HTERT RPE-1 (cell line): Measurements from ENCODE around the gene BHLHE23.

Source experiments
- in situ Hi-C: fragments of 300-500 bp; cut with MboI; formaldehyde crosslinking; loops from 4 replicates; pipeline ENCODE4 v1.14.3; 2020; ENCODE audit warnings: low sequenced_read_pairs

BHLHE23 gene

DNA sequence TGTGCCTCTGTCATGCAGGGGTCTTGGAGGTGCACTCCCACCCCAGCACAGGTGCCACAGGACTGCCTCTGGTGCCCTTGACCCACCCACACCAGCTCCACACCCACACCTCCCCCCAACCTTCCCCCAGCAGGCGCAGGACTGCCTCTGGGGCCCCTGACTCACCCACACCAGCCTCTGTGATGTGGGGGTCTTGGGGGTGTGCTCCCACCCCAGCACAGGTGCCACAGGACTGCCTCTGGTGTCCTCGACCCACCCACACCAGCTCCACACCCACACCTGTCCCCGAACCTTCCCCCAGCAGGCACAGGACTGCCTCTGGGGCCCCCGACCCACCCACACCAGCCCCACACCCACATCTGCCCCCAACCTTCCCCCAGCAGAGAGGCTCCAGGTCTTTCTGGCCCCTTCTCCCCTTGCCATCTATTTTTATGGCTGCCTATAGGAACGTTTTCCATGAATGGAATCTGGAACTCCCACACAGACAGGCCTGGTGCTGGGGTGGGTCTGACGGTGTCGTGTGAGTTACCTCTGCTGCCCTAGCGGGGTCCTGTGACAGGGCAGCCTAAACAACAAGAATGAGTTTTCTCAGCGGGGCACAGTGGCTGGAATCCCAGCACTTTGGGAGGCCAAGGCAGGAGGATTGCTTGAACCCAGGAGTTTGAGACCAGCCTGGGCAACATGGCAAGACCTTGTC, 30.8 kb downstream of the BHLHE23 start:
- in situ Hi-C loops: no loop called here

- in situ Hi-C loops: no loop called here
These were observed 31.5 kb downstream of the BHLHE23 start for GRCh38 chr20:62975251-62975760.

DNA sequence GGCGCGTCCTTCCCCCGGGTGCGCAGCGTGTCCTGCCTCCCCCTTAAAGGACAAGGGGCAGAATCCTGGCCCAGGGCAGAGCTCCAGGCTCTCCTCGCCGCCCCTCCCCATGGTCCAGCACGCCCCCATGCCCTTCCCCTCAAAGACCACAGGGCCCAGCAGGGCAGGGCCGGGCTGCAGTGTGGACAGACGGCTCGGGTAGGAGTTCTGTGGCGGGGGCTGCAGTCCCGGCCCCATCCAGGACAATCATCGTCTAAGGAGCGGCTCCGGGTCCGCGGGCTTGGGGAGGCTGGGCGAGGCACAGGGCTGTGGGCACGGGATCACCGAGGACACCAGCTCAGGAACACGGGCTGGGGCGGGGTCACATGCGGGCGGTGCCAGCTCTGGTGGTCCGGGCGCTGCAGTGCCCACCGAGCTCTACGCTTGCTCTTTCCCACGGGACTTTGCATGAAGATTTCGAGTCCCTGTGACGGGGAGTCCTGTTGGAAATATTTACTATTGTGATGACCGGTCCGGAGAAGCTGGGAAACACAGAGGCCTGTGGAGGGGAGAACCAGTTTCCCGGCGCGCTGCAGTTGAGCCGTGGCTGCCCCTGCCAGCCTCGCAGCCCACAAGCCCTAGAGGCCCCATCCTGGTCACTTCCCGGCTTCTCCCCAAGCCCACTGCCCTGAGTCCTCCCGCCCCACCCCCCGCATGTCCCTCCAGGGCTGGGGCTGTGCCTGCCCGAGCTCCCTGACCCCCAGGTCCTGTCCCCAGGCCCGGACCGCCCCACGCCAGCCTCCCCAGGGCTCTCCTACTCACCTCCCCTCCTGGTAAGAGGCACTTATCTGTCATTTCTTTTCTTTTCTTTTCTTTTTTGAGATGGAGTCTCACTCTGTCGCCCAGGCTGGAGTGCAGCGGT, 33.7 kb downstream of the BHLHE23 start:
- in situ Hi-C loops: no loop called here

- in situ Hi-C loops: no loop called here
These were observed 34.6 kb downstream of the BHLHE23 start for GRCh38 chr20:62971950-62972844.

GRCh38 chr20:62971211-62971949, 35.4 kb downstream of the BHLHE23 start:
- in situ Hi-C loops: no loop called here

DNA sequence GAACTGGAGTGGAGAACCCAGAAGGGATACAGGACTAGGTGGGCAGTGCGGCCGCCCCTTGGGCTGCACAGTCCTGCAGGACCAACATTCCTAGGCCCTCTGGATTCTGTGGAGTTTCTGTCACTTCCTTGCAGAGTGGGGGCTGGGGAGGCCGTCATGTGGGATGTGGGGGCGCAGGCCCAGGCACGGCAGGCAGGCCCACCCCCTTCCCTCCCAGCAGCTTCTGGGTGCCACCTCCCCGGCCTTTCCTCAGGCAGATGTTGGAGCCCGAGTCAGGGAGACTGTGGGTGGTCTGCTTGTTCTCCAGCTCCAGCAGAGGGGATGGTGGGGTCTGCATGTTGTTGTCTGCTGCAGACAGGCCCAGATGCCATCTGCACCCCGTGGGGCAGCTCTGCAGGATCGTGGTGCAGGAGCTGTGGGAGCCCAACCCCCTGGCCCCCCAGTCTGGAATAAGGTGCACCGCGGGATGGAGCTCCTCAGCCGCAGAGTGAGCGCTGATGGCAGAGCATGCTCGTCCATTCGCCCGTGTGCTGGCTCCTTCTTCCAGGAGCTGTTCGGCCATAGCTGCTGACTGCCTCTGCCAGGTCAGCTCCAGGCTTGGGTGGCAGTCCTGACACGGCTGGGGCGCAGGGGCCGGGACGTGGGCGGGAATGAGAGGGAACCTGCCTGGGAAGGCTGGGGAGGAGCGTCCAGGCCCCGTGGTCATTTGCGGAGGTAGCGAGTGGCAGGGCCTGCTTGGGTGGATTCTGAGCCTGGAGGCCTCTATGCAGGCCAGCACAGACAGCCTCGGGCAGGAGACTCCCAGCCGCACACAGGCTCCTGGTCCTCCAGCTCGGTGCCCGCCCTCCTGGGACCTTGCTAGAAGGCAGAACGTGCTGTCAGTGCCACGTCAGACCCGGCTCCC, 36.2 kb downstream of the BHLHE23 start:
- in situ Hi-C loops: no loop called here

DNA sequence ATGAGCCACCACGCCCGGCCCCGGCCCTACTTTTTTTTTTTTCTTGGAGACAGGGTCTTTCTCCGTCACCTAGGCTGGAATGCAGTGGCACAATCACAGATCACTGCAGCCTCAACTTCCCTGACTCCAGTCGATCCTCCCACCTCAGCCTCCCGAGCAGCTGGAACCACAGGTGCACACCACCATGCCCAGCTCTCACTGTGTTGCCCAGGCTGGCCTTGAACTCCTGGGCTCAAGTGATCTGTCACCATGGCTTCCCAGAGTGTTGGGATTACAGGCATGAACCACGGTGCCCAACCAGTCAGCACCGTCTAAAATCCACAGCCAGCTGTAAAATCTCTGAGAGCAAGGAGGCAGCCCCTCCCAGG, 36.8 kb downstream of the BHLHE23 start:
- in situ Hi-C loops: no loop called here

DNA sequence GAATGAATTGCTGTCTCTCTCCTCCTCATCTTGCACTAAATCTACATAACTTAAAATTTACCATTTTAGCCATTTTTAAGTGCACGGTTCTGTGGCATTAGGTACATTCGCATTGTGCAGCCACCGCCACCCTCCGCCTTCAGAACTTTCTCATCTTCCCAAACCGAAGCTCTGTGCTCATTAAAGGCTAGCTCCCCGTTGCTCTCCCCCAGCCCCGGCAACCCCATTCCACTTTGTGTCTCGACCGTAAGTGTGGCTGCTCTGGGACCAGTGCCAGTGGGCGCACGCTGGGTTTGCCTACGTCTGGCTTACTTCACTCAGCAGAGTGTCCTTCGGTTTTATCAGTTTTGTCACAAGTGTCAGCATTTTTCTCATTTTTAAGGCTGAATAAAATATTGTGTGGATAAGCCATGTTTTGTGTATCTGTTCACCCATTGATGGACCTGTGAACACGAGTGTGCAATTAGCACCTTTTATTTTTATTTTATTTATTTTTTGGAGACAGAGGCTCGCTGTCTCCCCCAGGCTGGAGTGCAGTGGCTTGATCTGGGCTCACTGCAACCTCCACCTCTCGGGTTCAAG, 37.5 kb downstream of the BHLHE23 start:
- in situ Hi-C loops: no loop called here

DNA sequence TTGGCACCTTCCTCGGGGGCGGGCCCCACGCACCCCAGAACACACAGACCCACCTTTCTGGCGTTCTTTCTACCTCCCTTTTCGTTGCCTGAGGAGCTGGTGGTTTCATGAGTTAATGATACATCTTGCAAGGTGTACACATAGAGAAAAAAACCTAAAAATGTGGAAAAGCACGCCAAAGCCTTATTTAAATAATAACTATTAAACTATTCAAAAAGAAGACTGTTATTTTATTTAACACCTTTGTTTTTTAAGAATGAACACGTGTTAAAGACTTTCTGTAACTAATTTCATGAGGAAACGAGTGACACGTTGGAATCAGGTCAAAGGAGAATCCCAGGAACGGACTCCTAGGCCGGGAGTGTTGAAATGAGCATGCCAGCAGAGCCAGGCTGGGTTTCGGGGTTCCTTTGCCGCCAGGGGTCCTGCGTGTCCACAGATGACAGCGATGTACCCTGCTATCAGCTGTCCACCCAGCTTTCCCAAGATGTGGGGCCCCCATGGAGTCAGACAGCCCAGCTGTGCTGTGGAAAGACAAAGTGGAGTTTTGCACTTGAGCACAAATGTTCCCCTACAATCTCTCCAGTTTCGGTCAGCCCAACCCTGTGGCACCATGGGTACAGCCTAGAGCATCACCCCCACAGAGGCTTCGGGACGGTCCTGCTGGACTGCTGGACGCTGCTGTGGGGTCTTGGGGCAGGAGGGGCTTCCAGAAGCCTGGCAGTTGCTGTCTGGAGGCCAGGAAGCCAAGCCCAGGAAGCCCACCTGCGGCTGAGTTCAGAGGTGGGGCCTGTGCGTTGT, 38.2 kb downstream of the BHLHE23 start:
- in situ Hi-C loops: no loop called here

DNA sequence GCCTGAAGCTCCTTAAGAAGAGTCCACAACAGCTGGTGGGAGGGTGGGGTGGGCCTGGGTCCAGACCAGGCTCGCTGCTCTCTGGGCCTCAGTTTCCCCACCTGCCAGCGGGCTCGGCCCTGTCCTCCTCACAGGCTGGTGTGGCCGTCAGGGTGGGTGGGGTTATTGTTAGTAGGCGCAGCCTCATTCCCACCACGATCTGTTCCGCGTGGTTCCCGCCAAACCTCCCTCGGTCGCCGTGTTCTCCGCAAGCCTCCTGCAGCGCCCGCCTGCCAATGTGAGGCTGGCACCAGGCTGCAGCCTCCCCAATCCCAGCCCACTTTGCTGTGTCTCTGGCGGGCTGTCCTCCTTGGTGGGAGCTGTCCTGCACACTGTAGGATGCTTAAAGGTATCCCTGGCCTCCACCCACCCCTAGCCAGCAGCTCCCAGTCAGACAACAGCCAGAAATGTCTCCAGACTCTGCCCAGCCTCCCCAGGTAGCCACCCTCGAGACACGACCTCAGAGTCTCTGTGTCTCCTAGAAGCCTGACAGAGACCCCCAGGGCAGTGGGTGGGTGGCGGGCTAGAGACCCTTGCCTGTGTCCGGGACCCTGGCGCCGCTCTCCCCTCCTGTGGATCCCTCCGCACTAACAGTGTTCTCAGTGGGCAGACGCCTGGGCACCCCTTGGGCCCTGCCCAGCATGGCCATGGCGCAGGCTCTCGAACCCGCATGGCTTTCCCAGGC, 39.0 kb downstream of the BHLHE23 start:
- in situ Hi-C loops: no loop called here

DNA sequence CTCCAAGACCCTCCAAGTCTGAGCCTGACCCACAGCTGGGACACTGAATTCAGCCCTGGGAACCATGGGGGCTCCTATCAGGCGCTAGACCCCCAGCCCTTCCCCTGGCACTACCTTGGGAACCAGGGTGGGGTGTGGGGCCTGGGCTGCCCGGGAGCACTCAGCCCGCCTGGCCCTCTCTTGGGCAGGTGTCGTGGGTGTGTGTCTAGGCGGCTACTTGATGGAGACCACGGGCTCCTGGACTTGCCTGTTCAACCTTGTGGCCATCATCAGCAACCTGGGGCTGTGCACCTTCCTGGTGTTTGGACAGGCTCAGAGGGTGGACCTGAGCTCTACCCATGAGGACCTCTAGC, 39.6 kb downstream of the BHLHE23 start:
- in situ Hi-C loops: no loop called here

DNA sequence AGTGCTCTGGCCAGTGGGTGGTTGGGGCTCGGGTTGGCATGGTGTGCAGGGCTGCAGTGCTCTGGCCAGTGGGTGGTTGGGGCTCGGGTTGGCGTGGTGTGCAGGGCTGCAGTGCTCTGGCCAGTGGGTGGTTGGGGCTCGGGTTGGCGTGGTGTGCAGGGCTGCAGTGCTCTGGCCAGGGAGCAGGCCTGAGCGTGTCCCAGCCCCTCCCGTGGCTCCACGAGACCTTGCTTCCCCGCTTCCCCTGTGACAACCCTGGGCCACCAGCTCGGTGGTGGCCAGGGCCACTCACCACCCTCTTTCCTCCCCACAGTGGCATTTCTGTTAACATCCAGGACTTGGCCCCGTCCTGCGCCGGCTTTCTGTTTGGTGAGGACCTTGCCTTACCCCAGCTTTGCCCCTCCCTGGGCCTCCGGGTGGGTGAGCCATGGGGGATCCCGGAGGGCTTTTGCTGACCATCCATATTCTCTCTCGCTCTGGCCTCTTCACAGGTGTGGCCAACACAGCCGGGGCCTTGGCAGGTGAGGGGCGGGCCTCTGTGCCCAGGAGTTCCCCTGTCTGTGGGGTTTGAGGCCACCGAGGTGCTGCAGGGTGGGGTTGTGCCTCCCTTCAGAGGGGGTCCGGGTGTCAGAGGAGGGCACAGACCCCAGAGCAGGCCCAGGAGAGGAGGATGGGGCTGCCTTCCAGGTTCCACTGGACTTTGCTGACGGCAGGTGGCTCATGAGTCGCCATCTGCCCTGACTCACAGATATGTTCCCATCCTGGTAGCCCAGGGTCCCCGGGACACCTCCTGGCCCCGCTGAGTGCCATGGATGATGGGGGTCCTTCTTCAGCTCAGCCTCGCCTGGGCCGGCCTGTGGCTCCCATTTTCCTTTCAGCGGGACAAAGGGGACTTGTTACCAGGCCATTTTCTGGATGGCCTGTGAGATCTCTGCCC, 40.3 kb downstream of the BHLHE23 start:
- in situ Hi-C loops: no loop called here

- in situ Hi-C loops: no loop called here
These were observed 41.4 kb downstream of the BHLHE23 start for GRCh38 chr20:62965363-62965771.

GRCh38 chr20:62964700-62965099, 42.1 kb downstream of the BHLHE23 start:
- in situ Hi-C loops: no loop called here

DNA sequence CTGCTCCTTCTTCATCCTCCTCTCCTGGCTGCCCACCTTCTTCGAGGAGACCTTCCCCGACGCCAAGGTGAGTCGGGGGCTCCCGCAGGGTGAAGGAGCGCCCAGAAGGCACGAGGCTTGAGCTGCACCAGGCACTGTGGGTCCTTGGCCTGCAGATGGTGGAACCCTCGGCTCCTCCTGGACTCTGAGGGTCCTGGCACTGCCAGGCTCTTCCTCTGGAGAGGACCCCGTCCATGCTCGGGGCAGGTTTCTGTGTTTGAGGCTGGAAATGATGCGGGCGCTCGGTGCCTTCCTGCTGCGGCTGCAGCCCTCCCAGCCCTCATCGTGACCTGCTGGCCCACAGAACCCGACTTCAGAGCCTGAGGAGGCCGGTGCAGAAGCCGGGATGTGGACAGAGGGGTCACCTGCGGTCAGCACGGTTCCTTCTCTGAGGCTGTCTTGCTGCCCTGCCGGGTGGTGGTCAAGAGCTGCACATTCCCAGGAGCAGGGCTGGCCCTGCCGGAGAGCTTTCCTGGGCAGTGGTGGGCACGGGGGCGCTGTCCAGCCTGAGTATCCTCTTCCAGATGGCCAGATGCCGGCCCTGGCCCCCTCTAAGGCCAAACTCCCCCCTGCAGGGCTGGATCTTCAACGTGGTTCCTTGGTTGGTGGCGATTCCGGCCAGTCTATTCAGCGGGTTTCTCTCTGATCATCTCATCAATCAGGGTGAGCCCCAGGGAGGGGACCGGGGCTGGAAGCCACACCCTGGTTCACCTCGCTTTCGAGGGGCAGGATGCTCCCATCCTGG, 43.0 kb downstream of the BHLHE23 start:
- in situ Hi-C loops: no loop called here
